ENCODE data around the gene FGD4.

Gene FGD4

DNA sequence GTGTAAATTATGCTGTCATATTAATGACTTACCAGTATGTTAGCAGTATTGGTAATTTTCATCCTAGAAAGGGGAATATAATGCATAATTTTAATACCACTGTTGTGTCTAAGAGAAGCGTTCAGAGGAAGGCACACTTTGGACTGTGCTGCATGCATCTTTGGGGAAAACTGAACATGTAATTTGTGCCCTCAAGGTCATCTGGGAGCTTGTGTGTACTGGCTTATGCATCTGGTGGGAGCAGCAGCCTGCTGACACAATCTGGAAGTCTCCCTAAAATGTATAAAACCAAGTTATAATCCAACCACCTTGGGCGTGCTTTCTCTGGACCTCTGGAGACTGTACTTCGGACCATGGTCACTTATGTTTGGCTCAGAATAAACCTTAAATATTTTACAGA, 14.1 kb downstream of the FGD4 start:
- DNase-seq: no peak

- DNase-seq: no peak
Measured at GRCh38 chr12:32418221-32418620, 18.9 kb downstream of the FGD4 start.

- no peak for DNase-seq
Measured at GRCh38 chr12:32418903-32419519, 19.7 kb downstream of the FGD4 start.

GRCh38 chr12:32419520-32419960, 20.2 kb downstream of the FGD4 start:
- no peak for DNase-seq

GRCh38 chr12:32420356-32420755, 21.0 kb downstream of the FGD4 start:
- no peak for DNase-seq

GRCh38 chr12:32423559-32423958, 24.2 kb downstream of the FGD4 start:
- DNase-seq: no peak

- DNase-seq: no peak
Measured at GRCh38 chr12:32431025-32431424, 31.7 kb downstream of the FGD4 start.

DNA sequence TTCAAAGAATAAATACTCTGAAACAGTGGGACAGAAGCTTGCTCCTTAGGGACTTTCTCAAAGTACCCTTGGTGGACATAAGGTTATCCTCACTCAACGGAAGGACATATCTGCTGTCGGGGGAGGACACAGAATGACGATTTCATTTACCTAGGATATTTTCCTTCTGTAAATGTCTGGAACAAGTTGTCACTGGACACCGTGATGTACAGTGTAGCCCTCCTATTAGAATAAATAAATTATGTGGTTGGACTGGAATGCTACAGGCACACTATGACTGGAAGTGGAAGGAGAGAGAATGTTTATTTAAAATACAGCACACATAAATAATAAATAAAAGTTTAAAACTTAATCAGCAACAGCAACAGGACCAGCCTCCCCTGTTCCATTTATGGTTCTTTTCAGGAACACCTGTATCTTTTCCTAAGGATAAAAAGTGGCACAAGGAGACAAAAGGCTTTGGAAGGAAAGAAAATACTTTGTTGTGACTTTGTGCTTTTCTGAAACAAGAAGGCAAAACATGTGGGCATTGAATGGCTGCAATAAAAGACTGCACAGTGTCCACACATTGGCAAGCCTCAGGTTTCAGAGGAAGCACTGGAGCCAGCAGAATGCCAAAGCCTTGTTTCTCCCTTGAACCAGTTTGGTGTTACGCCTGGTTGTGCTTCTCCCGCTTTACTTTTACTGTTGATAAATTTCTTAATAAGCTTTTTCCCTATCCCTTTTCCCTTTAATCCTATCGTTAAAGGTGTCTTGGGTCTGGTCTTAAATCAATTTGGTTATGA, 36.8 kb downstream of the FGD4 start:
- DNase-seq: no peak

DNA sequence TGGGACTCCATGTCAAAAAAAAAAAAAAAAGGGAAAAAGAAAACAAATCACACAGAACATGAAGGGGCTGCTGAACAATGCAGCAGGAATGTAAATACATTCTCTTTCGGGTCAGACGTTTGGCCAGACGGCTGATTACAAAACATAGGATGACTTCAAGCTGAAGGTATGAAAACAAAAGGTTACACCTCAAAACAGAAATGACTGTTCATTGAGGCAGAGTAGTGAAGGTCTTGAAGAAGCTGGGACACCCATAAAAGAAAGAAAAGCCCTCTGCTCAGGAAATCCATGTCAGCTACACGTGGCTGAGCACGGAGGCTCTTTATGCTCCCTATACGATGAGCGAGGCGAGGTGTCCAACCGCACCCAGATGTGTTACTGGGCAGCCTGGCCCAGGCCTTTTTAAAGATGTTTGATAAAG, 37.7 kb downstream of the FGD4 start:
- DNase-seq: no peak

GRCh38 chr12:32440120-32440865, 40.9 kb downstream of the FGD4 start:
- no peak for DNase-seq

GRCh38 chr12:32443491-32443890, 44.1 kb downstream of the FGD4 start:
- DNase-seq: no peak

GRCh38 chr12:32444895-32445294, 45.5 kb downstream of the FGD4 start:
- no peak for DNase-seq

- DNase-seq: no peak
Measured at GRCh38 chr12:32445356-32445755, 46.0 kb downstream of the FGD4 start.

- no peak for DNase-seq
Measured at GRCh38 chr12:32446316-32447119, 47.2 kb downstream of the FGD4 start.

DNA sequence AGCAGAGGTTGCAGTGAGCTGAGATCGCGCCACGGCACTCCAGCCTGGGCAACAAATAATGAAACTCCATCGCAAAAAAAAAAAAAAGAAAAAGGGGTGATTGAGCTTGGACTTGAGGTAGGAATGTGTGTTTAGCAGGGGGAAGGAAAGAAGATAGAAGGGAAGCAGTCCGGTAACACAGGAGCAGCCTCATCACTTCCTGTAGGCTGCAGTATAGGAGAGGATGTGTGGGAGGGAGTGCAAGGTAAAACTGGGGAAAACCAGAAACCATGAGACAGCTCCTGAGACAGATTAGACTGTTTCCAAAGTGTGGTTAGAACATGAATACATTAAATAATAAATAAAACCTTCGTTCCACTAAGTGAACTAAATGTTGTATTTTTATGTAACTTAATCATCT, 49.2 kb downstream of the FGD4 start:
- DNase-seq: no peak

DNA sequence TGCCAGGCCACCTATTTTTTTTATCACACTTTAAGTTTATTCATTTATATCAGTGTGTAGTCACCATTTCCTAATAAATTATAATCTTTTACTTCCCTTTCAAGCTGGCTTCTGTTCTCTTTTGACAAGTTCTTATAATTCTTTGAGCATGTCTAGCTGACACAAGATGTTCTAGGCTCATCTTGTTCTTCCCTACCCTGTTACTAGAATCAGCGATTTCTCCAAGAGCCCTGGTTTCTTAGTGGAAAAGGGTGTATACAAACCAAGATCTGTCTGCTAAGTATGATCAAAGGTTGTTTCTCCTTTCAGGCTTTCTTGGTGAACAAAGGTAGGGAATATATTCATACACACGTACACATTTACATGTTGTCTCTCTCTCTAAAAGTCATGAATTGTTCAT, 51.0 kb downstream of the FGD4 start:
- DNase-seq: no peak

DNA sequence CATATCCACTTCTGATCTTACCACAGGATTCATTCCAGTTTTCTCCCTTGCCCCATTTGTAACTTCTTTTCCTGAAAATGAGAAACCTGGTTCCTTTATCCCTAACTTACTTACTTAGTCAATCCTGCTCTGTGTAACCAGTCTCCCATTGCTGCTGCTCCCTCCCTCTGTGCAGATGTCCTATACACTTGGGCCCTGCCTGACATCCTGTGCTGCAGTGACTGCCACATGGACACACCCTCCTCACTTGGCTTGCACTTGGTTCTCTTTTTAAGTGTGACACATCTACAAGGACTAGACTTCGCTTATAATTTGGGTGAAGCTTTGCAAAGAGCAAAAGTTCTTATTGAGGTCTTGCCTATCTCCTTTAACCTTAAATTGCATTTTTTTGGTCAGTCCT, 51.4 kb downstream of the FGD4 start:
- no peak for DNase-seq

GRCh38 chr12:32451816-32452215, 52.5 kb downstream of the FGD4 start:
- DNase-seq: no peak

- no peak for DNase-seq
Measured at GRCh38 chr12:32454075-32454474, 54.7 kb downstream of the FGD4 start.

- no peak for DNase-seq
Measured at GRCh38 chr12:32454866-32455265, 55.5 kb downstream of the FGD4 start.

DNA sequence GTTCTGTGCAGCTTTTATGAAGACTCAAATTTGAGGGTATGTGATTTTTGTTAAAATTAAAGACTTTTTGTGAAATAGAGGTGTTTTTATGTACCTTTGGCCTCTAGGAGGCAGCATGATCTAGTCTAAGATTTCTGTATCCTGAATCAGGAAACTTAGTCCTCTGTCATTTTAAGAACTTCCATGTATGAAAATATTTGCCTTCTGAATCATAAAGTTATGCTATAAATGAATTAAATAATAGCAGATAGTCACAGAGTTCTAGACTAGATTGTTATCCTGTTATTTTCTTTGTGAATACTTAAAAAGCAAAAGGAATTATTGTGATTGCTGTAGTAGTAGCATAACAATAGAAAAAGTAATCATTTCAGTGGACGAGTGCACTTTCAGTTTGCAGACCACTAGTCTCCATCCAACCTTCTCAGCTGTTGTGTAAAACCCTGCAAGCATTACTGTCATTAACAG, 56.3 kb downstream of the FGD4 start:
- DNase-seq: peak in 1 of 2 donors; percentile 39

GRCh38 chr12:32457251-32458025, 58.1 kb downstream of the FGD4 start:
- no peak for DNase-seq

Measured in CD4-positive, alpha-beta T cell treated with Interleukin-1 beta for 1 hour (primary cell).